KMS-11 (cell line): ENCODE data around the gene LGALSL.

ENCODE experiments used
- H2AFZ ChIP-seq: fragments of 200-600 bp; sonication (generic); 2 replicates; pipeline ENCODE4 v1.6.1; 2016; ENCODE audit warnings: antibody characterized with exemption, mixed run types, low read depth
- H3K27ac ChIP-seq: fragments of 200-600 bp; sonication (generic); 2 replicates; pipeline ENCODE4 v1.6.1; 2016; ENCODE audit warnings: mild to moderate bottlenecking, mixed run types
- H3K27me3 ChIP-seq: fragments of 200-600 bp; sonication (generic); 2 replicates; pipeline ENCODE4 v1.6.1; 2017; ENCODE audit warnings: mild to moderate bottlenecking, low read depth, mixed run types, moderate library complexity; ENCODE audit not compliant: insufficient read depth
- H3K36me3 ChIP-seq: fragments of 200-600 bp; sonication (generic); 2 replicates; pipeline ENCODE4 v1.6.1; 2017; ENCODE audit warnings: mild to moderate bottlenecking, mixed run types; ENCODE audit not compliant: insufficient read depth
- H3K4me1 ChIP-seq: fragments of 200-600 bp; sonication (generic); 2 replicates; pipeline ENCODE4 v1.6.1; 2016; ENCODE audit warnings: mild to moderate bottlenecking, low read depth, mixed run types; ENCODE audit not compliant: poor library complexity, severe bottlenecking
- H3K4me2 ChIP-seq: fragments of 200-600 bp; sonication (generic); 2 replicates; pipeline ENCODE4 v1.7.0; 2016; ENCODE audit warnings: mild to moderate bottlenecking, mixed run types
- H3K4me3 ChIP-seq: fragments of 200-600 bp; sonication (generic); IDR thresholded peaks from 2 replicates; pipeline ENCODE4 v1.6.1; 2017; ENCODE audit warnings: low read depth, low read length, mixed read lengths; ENCODE audit not compliant: insufficient read depth
- H3K79me2 ChIP-seq: fragments of 200-600 bp; sonication (generic); 2 replicates; pipeline ENCODE4 v1.6.1; 2016; ENCODE audit warnings: low read depth, mixed run types; ENCODE audit not compliant: insufficient read depth
- H3K9ac ChIP-seq: fragments of 200-600 bp; sonication (generic); 2 replicates; pipeline ENCODE4 v1.6.1; 2016; ENCODE audit warnings: mild to moderate bottlenecking, mixed run types
- H4K20me1 ChIP-seq: fragments of 200-600 bp; sonication (generic); 2 replicates; pipeline ENCODE4 v1.6.1; 2016; ENCODE audit warnings: mild to moderate bottlenecking, mixed run types; ENCODE audit not compliant: insufficient read depth
- CTCF ChIP-seq: fragments of 200-600 bp; sonication (generic); conservative IDR thresholded peaks from 2 replicates; pipeline ENCODE4 v1.6.1; 2017; ENCODE audit warnings: low read depth, mild to moderate bottlenecking, antibody characterized with exemption, low read length, moderate library complexity, mixed read lengths

LGALSL gene

DNA sequence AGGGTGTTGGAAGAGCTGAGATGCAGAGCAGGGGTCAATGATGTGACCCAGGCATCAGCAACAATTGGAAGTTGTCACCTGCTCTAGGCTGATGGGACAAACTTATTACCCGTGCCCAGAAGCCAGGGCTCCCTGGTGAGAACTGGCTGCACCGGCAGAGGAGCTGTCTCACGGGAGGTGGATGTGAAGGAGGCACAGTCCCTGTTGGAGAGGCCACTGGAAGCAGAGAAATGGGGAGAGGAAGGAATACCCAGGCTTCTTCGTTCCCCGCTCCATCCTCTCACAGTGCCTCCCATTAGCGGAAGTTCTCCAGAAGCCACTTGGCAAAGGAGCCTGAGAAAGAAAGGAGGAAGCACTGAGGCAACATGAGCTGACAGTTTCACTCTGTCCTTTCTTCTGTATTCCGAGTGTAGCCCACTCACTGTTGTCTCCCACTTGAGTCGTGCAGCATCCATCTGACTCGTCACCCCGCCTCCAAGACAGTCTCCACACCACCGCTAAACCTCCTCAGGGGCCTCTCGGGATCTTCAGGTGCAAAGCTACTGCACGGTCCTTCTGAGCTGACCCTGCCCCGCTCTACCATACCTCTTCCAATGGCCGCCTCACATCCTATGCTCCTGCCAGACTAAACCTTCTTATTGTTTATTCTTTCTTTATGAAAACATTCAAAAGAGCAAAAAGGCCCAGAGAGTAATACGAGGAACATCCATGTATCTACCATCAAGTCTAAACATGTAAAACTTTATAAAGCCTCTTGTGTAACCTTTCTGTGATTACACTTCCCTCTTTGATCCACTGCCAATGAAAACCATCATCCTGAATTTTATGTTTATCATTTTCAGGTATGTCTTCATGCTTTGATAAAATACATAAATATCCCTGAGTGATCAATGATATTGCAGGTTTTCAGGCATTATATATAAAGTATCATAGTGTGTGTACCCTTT, 51.1 kb downstream of the LGALSL start:
- Histone ChIP-seq H3K27ac (no peak overlapping the region), H3K4me1 (no peaks in the 10 kb centered on the region), H3K36me3 (no peaks in the 10 kb centered on the region), H3K4me3 (no peak overlapping the region), H3K4me2 (no peak overlapping the region), H2AFZ (no peak overlapping the region), H3K79me2 (no peaks in the 10 kb centered on the region), H3K27me3 (no peaks in the 10 kb centered on the region), H4K20me1 (no peaks in the 10 kb centered on the region), H3K9ac (no peak overlapping the region)
- TF ChIP-seq CTCF, result no peak

GRCh38 chr2:64506686-64507085, 52.7 kb downstream of the LGALSL start:
- Histone ChIP-seq H3K4me1 (no peaks in the 10 kb centered on the region), H3K4me3 (no peak overlapping the region), H3K4me2 (no peak overlapping the region), H2AFZ (no peak overlapping the region), H3K9ac (no peak overlapping the region), H3K79me2 (no peaks in the 10 kb centered on the region), H3K27me3 (no peaks in the 10 kb centered on the region), H4K20me1 (no peaks in the 10 kb centered on the region), H3K27ac (no peak overlapping the region), H3K36me3 (no peaks in the 10 kb centered on the region)
- TF ChIP-seq CTCF, result no peak
